ENCODE results near the gene HOXB1.

HOXB1 gene

DNA sequence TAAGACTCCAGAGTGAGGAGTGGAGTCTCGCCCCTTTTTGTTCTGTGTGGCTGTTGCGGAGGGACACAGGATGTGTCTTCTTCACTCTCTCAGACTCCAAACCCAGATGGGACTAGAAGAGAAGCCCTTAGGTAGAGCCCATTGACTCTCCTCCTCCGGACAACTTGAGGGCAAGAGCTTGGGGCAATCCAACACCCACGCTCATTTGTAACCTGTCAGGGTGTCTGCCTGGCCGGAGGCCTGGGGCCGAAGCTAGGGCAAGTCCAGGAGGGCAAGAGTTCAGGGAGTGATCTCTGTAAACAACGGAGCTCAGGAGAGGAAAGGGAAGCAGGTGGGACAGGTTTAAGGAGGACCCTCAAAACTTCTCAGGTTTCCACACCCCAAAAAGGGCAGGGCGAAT lies 1.4 kb upstream of the HOXB1 start:
- no peaks in the 10 kb centered on the region for H3K4me1 ChIP-seq (ENCODE audit: insufficient read depth, low read length)

DNA sequence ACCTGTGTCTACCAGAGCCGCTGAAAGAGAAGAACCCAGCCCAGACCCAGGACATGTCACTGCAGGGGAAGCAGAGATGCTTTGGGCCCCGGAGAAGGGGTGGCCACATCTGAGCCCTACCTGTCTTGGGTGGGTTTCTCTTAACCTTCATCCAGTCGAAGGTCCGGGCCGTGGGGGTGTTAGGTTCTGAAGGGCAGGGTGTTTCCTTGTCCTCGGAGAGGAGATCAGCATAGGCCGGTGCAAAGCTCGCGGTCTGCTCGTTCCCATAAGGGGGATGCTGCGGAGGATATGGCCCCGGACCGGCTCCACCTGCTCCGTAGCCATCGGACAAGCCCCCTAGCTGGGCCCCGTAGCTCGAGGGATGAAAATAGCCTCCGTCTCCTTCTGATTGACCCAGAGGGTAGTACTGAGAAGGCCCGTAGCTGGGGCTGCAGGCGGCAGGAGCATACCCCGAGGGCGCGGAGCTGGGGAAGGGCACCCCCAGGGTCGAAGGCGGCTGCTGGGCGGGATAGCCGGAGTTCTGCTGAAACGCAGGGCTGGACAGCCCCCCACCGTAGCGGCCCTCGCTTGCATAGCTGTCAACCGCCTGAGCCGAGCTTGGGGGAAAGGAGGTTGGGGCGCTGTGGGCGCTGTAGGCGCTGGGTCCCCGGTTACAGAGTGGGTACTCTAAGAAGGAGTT lies 464 bp downstream of the HOXB1 start:
- Histone ChIP-seq H4K20me1 (ENCODE audit: insufficient read depth, low read length) (no peaks in the 10 kb centered on the region), H3K9ac (ENCODE audit: low read depth, low read length) (no peak overlapping the region), H3K36me3 (ENCODE audit: insufficient read depth, low read length) (no peaks in the 10 kb centered on the region), H3K9me3 (ENCODE audit: insufficient read depth, low read length, severe bottlenecking) (no peaks in the 10 kb centered on the region), H3K4me1 (ENCODE audit: insufficient read depth, low read length) (no peaks in the 10 kb centered on the region), H3K27me3 (ENCODE audit: insufficient read depth, low read length, poor library complexity) (peaks cover 12% of the 10 kb centered on the region), H3K27ac (ENCODE audit: low read length) (no peak overlapping the region), H3K79me2 (ENCODE audit: insufficient read depth, low read length) (no peaks in the 10 kb centered on the region), H2AFZ (ENCODE audit: low read depth, low read length) (no peak overlapping the region), H3K4me3 (ENCODE audit: low read depth in 1 of 2, low read length in 2 of 2) (no peak overlapping the region), H3K4me2 (ENCODE audit: insufficient read depth, low read length) (no peak overlapping the region)
- TF ChIP-seq, protein P1, sequence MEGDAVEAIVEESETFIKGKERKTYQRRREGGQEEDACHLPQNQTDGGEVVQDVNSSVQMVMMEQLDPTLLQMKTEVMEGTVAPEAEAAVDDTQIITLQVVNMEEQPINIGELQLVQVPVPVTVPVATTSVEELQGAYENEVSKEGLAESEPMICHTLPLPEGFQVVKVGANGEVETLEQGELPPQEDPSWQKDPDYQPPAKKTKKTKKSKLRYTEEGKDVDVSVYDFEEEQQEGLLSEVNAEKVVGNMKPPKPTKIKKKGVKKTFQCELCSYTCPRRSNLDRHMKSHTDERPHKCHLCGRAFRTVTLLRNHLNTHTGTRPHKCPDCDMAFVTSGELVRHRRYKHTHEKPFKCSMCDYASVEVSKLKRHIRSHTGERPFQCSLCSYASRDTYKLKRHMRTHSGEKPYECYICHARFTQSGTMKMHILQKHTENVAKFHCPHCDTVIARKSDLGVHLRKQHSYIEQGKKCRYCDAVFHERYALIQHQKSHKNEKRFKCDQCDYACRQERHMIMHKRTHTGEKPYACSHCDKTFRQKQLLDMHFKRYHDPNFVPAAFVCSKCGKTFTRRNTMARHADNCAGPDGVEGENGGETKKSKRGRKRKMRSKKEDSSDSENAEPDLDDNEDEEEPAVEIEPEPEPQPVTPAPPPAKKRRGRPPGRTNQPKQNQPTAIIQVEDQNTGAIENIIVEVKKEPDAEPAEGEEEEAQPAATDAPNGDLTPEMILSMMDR (IDR thresholded peaks at IDR 0.05; ENCODE audit: borderline replicate concordance, extremely low read depth, low read length, poor library complexity, severe bottlenecking) = no peak
- no peak for TF ChIP-seq EZH2 (IDR thresholded peaks at IDR 0.05; ENCODE audit: borderline replicate concordance, low read depth, low read length, severe bottlenecking)
- ATAC-seq (ENCODE audit: insufficient read depth, low read depth) (no peak), DNase-seq (no peak)

More for the DNA sequence above, 1.4 kb upstream of the HOXB1 start:
- H4K20me1 ChIP-seq (ENCODE audit: insufficient read depth, low read length) = no peaks in the 10 kb centered on the region
- ATAC-seq (ENCODE audit: insufficient read depth, low read depth) = no peak
- no peak overlapping the region for H3K9ac ChIP-seq (ENCODE audit: low read depth, low read length)
- no peak overlapping the region for H3K27ac ChIP-seq (ENCODE audit: low read length)
- H3K4me2 ChIP-seq (ENCODE audit: insufficient read depth, low read length) = no peak overlapping the region
- TF ChIP-seq EZH2 (IDR thresholded peaks at IDR 0.05; ENCODE audit: borderline replicate concordance, low read depth, low read length, severe bottlenecking) = no peak
- TF ChIP-seq, protein P1 (IDR thresholded peaks at IDR 0.05; ENCODE audit: borderline replicate concordance, extremely low read depth, low read length, poor library complexity, severe bottlenecking) = no peak
- peaks cover 12% of the 10 kb centered on the region for H3K27me3 ChIP-seq (ENCODE audit: insufficient read depth, low read length, poor library complexity)
- no peak overlapping the region for H2AFZ ChIP-seq (ENCODE audit: low read depth, low read length)
- H3K4me3 ChIP-seq (ENCODE audit: low read depth in 1 of 2, low read length in 2 of 2) = no peak overlapping the region
- H3K79me2 ChIP-seq (ENCODE audit: insufficient read depth, low read length) = no peaks in the 10 kb centered on the region
- H3K9me3 ChIP-seq (ENCODE audit: insufficient read depth, low read length, severe bottlenecking) = no peaks in the 10 kb centered on the region
- no peak for DNase-seq
- H3K36me3 ChIP-seq (ENCODE audit: insufficient read depth, low read length) = no peaks in the 10 kb centered on the region

DNA sequence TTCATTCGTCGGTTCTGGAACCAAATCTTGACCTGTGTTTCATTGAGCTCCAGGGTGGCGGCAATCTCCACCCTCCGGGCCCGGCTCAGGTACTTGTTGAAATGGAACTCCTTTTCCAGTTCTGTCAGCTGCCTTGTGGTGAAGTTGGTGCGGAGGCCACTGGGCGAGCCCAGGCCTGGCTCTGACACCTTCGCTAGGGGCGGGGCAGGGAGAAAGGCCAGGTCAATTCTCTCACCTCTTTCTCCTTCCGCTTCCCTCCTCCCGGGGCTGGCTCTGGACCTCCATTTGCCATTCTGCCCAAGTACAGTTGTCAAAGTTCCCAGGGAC lies 1.2 kb downstream of the HOXB1 start:
- TF ChIP-seq, protein P1 (IDR thresholded peaks at IDR 0.05; ENCODE audit: borderline replicate concordance, extremely low read depth, low read length, poor library complexity, severe bottlenecking) = no peak
- no peak for TF ChIP-seq EZH2 (IDR thresholded peaks at IDR 0.05; ENCODE audit: borderline replicate concordance, low read depth, low read length, severe bottlenecking)
- Histone ChIP-seq H3K4me3 (ENCODE audit: low read depth in 1 of 2, low read length in 2 of 2) (no peak overlapping the region), H3K4me2 (ENCODE audit: insufficient read depth, low read length) (no peak overlapping the region), H3K79me2 (ENCODE audit: insufficient read depth, low read length) (no peaks in the 10 kb centered on the region), H3K27me3 (ENCODE audit: insufficient read depth, low read length, poor library complexity) (peaks cover 15% of the 10 kb centered on the region), H3K9ac (ENCODE audit: low read depth, low read length) (no peak overlapping the region), H3K9me3 (ENCODE audit: insufficient read depth, low read length, severe bottlenecking) (no peaks in the 10 kb centered on the region), H3K27ac (ENCODE audit: low read length) (no peak overlapping the region), H3K4me1 (ENCODE audit: insufficient read depth, low read length) (no peaks in the 10 kb centered on the region), H2AFZ (ENCODE audit: low read depth, low read length) (no peak overlapping the region), H4K20me1 (ENCODE audit: insufficient read depth, low read length) (no peaks in the 10 kb centered on the region), H3K36me3 (ENCODE audit: insufficient read depth, low read length) (no peaks in the 10 kb centered on the region)
- DNase-seq = no peak
- ATAC-seq (ENCODE audit: insufficient read depth, low read depth) = no peak

Data from DND-41 (cell line).